Activated CD8-positive, alpha-beta memory T cell treated with anti-CD3 and anti-CD28 coated beads for 48 hours (primary cell): ENCODE measurements around the gene CREB1.
"Not testable (repeated sequence)": the region's sequence is repeated elsewhere in the genome, so short reads cannot be mapped to it uniquely, and the experiment has no call there.

ENCODE experiments used
- DNase-seq, 3 experiments: peaks; one replicate each; pipeline ENCODE4 v3.0.0-alpha.2; 2020; ENCODE audit warnings: low read depth in 2 of 3, low spot score in 2 of 3

CREB1 gene

DNA sequence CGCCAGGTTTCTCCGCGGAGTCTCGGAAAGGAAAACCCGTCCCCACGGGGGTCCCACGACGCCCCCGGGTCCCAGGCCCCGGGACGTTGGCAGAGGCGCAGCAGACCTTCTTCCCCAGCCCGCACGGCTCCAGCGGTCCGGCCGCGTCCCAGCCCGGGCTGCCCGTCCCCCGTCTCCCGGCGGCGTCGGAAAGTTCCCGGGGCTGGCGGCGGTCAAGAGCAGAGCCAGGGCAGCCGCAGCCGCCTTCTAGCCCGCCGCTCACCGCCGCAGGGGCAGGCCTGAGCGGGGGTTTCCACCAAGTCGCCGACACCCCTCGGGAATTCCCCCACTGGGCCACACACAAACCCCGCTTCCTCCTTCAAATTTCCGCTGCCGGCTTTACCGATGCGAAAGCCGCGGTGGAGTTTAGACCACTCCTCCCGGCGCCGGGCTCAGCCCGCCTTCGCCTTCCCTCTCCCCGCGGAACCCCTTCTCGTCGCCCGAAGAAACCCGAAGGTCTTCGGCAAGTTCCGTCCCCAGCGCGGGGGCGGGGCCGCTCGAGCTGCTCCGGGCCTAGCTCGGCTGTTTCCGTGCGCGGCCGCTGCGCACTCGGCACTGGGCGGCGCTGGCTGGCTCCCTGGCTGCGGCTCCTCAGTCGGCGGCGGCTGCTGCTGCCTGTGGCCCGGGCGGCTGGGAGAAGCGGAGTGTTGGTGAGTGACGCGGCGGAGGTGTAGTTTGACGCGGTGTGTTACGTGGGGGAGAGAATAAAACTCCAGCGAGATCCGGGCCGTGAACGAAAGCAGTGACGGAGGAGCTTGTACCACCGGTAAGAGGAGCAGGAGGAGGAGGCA lies at the start of gene CREB1:
TSS of gene CREB1 (plus strand) at position 633 of the 830 bp plus-strand sequence. CDS start 25,674 bp downstream, outside the sequence.
- peak; percentile 100 for DNase-seq

GRCh38 chr2:207480521-207481040 lies 49.2 kb upstream of the CREB1 start:
- DNase-seq: no peak

GRCh38 chr2:207481924-207482323 lies 47.8 kb upstream of the CREB1 start:
- DNase-seq: no peak

DNA sequence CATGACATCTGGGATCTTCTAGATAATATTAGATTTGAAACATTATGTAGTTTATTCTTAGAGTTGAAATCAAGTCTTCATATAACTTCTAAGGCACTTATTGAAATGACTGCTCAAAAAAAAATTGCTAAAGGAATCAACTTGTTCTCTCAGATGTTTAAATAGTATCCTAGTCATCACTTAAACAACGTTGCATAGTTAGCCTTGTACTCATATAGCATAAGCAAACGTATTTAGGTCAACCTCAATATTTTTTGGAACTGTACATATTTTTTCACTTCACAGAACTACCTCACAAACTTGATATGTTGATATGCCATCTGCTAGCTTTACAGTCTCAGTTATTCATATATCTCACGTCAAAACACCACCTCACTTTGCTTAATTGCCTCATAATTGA lies 47.1 kb upstream of the CREB1 start:
- DNase-seq: no peak

- no peak for DNase-seq
Measured at GRCh38 chr2:207483066-207483465, 46.7 kb upstream of the CREB1 start.

DNA sequence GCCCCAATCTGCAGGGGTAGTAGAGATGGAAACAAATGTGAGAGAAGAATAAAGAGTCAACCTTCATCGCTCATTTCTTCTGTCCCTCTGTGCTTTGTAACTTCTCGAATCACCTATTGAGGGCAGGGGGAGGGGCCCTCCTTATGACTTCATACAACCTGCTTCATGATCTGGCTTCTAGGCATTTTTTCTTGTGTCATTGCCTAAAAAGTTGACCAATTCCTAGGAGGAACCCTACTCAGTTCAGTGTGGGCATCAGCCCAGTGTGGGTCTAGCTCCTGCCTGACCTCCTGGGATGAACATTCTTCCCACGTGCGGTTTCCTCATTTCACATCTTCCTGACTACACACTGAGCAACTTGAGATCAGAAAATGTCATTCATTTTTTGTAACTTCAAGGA lies 46.3 kb upstream of the CREB1 start:
- DNase-seq: no peak

GRCh38 chr2:207484444-207485391 lies 45.0 kb upstream of the CREB1 start:
- no peak for DNase-seq

DNA sequence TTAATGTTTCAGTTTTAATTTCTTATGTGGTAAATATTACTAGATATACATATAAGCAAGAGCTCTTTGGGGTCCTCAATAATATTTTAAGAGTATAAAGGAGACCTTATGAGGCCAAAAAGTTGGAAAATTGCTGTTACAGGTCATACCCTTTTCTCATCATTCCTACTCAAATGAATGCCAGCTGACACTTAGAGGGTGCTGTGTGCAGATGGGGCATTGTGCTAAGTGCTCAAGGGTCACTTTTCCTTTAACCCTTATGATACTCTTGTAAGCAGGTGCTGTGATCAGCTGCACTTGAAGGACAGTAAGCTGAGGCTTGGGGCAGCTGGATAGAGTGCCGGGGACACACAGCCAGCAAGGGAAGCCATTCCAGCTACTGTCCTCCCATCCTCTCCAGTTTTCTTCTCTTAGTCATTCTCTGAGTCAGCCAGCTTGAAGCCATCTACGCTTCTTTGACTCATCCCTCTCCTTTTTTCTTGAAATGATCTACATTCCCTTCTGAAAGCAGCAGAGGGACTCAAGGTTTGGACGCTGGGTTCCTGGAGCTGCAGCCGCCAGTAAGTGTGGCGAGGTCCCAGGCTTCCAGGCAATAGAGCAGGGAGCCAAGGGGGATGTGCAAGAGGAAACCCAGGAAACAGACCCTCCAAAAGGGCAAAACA lies 42.0 kb upstream of the CREB1 start:
- no peak for DNase-seq

- no peak for DNase-seq
Measured at GRCh38 chr2:207489251-207489650, 40.5 kb upstream of the CREB1 start.

DNA sequence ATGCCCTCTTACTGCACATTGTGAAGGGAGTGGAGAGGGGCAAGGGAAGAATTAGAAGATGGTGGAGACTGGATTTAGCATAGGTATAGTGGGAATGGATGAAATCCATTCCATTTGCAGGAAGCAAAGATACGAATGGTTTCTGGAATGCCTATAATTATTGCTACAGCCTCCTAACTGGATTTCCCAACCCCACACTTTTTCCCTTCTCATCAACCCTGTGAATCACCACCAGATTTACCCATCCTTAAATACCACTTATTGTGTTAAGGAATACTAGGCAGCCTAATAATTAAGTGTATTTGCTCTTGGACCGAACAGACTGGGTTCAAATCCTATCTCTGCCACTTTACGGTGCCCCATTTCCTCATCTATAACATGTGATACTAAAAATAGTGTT lies 39.3 kb upstream of the CREB1 start:
- DNase-seq: no peak

- no peak for DNase-seq
Measured at GRCh38 chr2:207491086-207491485, 38.7 kb upstream of the CREB1 start.

- DNase-seq: no peak
Measured at GRCh38 chr2:207491956-207492355, 37.8 kb upstream of the CREB1 start.

DNA sequence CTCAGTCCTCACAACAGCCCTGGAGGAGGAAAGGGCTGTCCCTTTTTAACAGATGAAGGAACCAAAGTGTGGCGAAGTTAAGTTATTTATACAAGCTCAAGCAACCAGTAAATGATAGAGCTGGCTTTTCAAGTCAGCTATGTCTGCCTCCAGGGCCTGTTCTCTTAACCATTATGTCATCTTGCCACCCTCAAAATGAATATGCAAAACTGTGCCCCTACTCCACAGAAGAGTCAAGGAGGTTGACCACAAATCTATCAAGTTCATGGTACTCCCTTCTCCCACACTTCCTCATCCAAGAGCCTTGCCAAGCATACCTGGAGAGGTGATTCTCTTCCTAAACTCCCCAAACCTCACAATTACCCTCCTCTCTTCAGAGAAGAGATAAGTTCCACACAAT lies 37.3 kb upstream of the CREB1 start:
- DNase-seq: no peak

- DNase-seq: no peak
Measured at GRCh38 chr2:207494137-207494536, 35.6 kb upstream of the CREB1 start.

GRCh38 chr2:207496936-207497335 lies 32.8 kb upstream of the CREB1 start:
- DNase-seq: not testable (repeated sequence)

DNA sequence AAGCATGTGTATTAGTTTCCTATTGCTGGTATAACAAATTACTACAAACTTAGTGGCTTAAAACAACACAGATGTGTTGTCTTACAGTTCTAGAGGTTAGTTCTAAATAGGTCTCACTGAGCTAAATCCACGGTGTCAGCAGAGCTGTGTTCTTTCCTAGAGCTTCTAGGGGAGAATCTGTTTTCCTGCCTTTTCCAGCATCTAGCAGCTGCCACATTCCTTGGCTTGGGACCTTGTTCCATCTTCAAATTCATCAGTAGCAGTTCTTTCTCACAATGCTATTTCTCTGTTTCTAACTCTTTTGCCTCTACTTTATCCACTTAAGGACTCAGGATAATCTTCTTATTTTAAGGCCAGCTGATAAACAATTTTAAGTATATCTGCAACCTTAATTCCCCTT lies 32.2 kb upstream of the CREB1 start:
- no peak for DNase-seq

- DNase-seq: no peak
Measured at GRCh38 chr2:207498427-207498826, 31.3 kb upstream of the CREB1 start.

DNA sequence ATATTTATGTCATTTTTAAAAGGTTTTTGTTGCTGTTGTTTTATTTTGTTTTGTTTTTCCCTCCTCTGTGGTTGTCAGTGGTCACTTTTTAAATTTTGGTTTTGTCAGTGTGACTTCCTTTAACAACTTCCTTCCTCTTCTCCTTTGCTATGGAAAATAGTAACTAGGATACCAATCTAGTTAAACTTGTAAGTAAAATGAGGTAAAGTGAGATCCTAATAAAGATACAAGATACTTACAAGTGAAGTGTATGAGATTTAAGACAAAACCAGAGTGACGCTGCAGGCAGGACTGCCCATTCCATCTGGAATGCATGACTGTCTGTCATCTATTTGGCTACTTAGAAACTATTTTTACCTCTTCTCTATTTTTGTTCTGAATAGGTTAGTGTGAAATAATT lies 30.6 kb upstream of the CREB1 start:
- DNase-seq: no peak

GRCh38 chr2:207501802-207502576 lies 27.8 kb upstream of the CREB1 start:
- DNase-seq: no peak

DNA sequence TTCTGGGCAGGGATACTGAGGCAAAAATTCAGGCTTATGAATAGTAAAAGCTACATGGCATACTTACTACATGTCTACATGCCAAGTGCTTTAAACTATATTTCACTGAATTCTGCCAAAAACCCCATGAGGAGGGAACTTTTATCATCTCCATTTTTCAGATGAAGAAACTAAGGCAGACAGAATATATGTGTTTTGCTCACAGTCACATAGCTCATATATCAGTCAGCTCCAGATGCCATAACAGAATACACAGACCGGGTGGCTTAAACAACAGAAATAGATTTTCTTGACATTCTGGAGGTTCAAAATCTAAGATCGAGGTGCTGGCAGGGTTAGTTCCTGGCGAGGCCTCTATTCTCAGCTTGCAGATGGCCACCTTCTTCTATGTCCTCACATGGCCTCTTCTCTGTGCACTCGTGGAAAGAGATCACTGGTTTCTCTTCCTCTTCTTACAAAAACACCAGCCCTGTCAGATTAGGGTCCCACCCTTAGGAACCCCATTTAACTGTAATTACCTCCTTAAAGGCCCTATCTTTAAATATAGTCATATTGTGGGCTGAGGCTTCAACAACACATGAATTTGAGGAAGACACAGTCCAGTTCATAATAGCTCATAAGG lies 27.1 kb upstream of the CREB1 start:
- DNase-seq: no peak
